ENCODE data around the gene CDC20.
"Not testable (repeated sequence)": the region's sequence is repeated elsewhere in the genome, so short reads cannot be mapped to it uniquely, and the experiment has no call there.

Gene CDC20

DNA sequence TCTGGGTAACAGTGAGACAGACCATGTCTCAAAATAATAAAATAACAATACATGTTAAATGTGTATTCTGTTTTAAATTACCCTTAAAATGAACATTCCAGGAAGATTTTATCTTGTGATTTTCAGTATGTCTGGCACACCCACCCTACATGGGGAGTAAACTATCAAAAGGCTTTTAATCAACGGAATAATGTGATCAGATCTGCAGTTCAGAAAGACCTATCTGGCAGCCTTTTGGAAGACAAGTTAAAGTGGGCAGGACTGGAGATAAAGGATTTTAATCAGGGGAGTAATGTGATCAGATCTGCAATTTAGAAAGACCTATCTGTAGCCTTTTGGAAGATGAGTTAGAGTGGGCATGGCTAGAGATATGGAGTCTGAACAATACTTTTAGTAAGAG lies 20.7 kb downstream of the CDC20 start:
- no peak overlapping the region for H3K4me3 ChIP-seq (ENCODE audit: low read depth, low read length)

DNA sequence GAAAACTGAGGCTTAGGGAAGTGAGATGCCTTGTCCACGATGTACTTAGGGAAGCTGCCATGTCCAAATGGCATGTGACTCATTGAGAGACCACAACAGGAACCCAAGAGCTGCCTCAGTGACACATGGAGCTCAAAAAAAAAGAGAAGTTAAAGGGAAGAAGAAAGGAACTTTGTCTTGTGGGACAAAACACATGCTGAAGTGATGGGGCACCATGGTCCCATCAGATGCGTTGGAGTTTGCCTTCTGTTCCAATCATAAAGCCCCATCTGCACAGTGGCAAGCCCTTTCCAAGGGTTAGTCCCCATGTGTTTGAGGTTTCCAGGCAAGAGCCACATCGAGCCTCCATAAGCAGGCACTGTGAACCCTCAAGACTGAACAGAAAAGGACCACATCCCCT lies 22.8 kb downstream of the CDC20 start:
- no peak overlapping the region for H3K4me3 ChIP-seq (ENCODE audit: low read depth, low read length)

DNA sequence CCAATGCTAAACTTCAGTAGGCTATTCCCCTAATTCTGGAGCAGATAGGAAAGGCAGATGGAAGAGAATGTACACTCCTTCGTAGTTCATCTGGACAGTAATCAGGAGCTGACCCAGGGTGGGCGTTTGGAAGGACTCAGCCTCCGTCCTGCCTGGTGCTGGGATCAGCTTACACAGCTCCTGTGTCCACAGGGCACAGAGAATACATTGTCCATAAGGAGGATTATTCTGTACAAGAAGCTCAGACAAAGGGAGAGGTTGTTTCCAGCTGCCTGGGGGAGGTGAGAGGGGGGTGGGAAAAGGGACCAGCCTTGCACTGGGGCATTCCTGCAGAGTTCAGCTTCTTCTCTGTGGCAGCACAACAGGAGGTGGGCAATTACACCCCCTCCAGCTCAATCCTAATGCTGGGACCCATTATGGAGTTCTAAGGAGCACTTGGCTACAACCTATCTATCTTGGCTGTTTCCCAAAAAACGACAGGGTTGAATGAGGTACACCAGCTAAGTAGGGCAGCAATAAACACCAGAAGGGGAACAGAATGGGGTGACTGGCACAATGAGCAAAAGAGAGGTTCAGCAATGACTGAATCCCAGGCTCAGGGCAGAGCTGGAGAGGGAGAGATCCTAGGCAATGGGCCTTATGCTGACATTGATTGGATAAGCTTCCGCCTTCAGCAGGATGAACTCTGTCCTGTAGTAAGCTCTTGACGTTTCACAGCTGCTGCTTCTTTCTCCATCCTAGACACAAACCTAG lies 23.4 kb downstream of the CDC20 start:
- no peak overlapping the region for H3K4me3 ChIP-seq (ENCODE audit: low read depth, low read length)

DNA sequence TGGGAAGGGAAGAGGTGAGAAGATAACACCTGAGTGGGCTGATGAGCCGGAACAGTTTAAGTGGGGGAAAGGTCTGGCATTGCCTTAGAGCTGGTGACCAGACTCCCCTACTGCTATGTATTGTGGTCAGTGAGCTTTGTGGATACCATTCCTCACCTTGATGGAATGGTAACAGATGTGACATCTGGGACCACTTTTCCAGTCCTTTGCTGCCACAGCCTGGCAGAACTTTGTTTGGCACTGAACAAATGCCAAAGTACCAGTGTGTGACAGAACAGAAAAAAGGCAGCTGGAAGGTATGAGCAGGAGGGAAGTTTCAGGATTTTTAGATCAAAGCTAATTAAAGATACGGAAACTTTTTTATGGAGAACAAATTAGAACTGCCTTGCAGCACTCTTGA lies 24.7 kb downstream of the CDC20 start:
- H3K4me3 ChIP-seq (ENCODE audit: low read depth, low read length): no peak overlapping the region

DNA sequence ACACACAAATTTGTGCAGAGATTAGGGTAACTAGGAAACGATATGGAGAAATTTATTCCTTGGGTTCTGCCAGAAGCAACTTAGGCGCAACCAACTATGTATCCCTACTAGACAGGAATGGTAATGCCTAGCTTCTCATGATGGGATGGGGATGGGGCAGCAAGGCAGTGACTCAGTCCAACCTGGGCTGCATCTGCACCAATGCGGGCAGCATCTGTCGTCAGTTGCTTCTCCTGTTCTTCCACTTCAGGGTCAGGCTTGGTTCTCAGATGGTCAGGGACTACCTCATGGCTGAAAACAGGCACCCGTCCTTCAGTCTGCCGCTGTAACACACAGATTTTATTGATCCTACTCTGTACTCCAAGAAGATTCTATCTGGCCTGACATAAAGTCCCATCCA lies 27.9 kb downstream of the CDC20 start:
- no peak overlapping the region for H3K4me3 ChIP-seq (ENCODE audit: low read depth, low read length)

DNA sequence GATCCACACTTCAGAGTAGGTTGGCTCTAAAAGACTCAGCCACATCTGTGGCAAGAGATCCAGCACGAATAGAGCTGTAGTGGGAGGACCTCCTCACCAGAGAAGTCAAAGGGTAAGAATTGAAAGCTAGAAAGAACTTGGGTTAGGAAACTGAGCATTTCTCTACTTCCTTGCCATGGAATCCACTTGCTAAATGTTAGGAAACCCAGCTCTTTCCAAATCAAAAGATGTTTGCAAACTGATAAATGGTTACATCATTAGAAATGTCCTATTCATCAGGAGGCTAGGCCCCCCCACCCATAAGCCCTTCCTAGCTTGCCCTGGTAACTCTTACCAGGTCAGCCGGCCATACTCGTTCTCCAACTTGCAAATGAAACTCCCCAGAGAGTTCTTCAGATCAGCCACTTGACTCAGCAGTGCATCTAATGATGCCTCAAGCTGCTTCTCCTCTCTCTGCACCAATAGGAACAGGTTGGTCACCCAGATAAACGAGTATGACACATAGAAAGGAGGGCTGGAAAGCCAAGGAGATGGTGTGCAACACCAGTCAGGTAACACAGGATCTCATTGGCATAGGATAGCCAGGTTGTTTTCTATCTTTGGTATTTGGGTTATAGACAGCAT lies 29.3 kb downstream of the CDC20 start:
- no peak overlapping the region for H3K4me3 ChIP-seq (ENCODE audit: low read depth, low read length)

DNA sequence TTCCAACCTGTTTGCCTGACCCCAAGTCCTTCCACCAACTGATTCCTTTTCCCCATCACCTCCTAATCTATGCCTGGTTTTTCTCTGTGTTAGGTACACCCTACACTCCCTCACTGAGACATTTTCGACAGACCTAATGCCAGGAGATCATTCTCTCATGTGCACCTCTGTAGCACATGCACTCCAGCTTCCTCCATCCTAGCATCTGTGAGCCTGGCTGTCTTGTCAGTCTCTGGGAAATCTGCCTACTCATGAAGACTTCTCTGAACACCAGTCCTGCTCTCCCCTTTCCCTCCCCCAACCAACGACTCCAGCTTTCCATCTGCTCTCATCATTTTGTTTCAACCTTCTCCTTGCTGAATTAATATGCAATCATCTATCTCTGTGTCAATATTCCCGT lies 29.8 kb downstream of the CDC20 start:
- peak overlapping the region; percentile 91 for H3K4me3 ChIP-seq (ENCODE audit: low read depth, low read length)

DNA sequence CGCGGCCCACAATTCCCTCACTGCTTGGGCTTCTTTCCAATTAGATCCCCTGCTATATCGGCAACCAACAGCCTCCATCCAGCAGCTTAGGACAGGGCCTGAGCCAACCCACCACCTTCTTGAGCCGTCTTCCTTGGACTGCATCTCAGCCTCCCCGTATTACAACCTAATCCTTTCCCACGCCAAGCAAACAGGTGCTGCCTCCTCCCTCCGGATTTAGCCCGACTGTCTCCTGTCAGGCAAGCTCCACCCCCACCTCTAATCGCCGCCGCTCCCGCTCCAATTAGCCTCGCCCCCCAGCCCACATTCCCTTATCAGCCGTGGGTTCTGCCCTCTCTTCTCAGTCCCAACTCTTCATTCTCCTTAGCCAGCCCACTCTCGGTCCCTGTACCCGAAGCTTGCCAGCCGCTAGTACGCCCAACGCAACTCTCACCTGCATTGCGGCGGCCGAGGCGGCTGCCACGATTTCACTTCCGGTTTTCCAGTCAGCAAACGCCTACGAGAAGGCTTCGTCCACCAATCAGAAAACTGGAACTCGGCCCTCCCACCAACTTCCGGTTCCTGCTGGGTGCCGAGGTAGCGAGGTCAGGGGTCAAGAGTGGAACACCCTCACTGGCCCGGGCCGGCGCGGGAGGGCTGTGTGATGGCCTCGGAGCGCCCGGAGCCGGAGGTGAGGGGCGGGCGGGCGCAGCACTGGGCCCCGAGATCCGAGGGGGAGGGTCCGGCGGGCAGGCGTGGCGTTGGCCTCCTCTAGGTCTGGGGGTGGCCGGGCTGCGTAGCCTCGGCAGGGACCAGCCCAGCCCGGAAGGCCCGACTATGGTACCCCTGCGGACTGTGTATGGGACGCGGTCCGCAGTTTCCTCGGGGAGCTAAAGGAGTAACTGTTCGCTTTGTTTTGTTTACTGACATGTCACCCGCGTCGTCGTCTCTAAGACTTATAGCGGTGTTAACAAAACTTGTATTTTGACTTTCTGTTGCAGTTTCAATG lies 30.8 kb downstream of the CDC20 start, which contains the start of the genes MED8 and SZT2:
Gene MED8, minus strand, starts transcription at position 475 of the 988 bp plus-strand sequence. Its CDS starts 36 bp downstream, at position 439.
Gene SZT2, plus strand, starts transcription at position 574 of the 988 bp plus-strand sequence. Its CDS starts 70 bp downstream, at position 644.
- peak within 1 kb of the TSS; percentile 91 for H3K4me3 ChIP-seq (ENCODE audit: low read depth, low read length)

DNA sequence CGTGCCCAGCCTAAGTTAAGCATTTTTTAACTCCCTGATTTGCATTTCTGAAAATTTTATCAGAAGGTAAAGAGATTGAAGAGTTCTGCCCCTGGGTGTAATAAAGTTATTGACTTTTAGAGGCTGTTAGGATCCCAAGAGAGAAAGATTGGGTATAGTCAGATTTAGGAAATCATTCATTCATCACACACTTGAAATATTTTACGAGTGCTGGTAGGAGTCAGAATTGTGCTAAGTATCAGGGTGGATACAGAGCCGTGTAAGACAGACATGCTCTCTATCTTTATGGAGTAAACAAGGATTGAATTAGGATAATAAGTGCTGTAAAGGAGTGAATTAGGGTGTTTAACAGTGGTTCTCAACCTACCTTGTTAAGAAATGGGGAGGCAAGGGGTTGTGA lies 33.9 kb downstream of the CDC20 start:
- H3K4me3 ChIP-seq (ENCODE audit: low read depth, low read length): no peak overlapping the region

DNA sequence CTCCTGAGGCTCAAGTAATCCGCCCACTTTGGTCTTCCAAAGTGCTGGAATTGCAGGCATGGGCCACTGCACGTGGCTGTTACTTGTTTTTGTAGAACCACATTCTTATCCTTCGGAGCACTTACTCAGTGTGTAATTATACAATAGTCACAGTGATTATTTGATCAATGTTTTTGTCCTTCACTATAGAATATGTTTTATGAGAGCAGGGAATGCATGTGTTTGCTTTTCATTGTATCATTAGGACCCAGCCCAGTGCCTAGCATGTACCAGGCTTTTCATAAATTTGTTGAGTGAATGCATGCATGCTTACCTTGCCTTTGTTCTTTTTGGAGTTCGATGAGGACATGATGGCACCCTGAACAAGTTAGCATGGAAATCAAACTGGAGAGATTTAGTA lies 36.7 kb downstream of the CDC20 start:
- no peak overlapping the region for H3K4me3 ChIP-seq (ENCODE audit: low read depth, low read length)

DNA sequence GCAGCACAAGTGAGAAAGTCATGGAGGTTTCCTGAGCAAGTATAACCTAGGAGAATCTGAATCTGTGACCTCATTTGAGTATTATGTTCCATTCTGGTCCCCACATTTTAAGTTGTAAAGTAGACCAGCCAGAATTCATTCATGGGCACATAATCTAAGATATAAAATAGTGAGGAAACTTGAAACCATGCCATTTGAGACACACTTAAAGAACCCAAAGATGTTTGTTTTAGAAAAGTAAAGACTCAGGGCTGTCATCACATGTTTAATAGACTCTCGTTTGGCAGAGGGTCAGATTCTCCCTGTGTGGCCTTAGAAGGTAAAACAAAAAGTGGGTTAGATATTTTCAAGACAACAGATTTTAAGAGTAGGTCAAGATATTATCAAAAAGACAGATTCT lies 37.3 kb downstream of the CDC20 start:
- no peak overlapping the region for H3K4me3 ChIP-seq (ENCODE audit: low read depth, low read length)

DNA sequence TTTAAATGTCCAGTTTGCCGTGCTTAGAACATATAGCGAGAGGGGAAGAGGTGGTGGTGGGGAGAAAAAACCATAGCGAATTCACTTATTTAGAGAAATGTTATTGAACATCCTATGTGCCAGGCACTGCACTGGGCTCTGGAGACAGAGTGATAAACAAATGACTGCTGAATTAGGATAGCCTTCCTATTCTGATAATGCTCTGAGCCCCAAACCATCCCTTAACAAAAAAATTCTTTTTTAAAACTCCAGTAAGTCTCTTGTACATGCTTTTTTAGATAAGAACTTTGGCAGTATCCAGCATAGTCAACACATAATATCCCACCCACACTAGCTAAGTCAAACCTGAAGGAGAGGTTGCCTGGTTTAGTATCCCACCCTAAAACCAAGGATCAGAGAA lies 39.4 kb downstream of the CDC20 start:
- H3K4me3 ChIP-seq (ENCODE audit: low read depth, low read length): no peak overlapping the region

DNA sequence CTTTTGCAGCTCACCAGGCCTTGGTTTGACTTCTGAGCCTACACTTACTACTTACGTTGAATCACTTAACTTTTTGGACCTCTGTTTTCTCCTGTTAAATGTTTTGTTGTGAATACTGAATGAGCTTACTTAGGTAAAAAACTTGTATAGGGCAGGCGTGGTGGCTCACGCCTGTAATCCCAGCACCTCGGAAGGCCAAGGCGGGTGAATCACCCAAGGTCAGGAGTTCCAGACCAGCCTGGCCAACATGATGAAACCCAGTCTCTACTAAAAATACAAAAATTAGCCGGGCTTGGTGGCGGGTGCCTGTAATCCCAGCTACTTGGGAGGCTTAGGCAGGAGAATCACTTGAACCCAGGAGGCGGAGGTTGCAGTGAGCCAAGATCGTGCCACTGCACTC lies 41.7 kb downstream of the CDC20 start:
- H3K4me3 ChIP-seq (ENCODE audit: low read depth, low read length): not testable (repeated sequence)

DNA sequence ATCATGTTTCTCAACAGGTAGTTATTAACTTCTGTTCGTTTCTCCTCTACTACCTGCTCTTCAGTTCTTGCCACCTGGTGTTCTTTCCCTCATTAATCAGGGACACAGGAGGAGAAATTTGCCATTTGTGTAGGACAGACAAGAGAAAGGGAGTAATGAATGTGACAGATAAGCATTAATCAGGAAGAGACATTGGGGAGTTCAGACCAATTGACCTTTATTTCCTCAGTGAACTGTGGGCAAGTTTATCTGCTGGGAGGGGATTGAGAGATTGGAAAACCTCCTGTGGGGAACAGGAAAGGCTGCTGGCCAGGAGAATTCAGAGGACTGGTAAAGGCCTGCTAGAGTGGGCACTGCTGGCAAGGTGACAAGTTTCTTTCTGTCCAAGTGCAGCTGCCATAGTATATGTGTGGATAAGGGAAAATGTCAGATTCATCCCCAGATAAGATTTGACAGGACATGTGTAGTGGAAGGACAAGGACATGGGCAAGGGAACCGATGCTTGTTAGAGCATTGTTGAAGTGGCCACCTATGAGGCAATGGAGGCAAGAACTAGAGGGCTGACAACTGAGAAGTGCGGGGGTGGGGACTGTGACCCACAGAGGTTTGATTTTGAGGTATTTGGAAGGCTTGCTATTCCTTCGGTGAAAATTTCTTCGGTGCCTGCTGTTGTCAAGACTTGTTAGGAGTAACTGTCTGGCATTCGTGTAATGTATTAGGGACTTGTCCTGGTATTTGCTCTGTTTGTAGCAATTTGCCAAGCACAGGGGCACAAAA lies 43.5 kb downstream of the CDC20 start:
- no peak overlapping the region for H3K4me3 ChIP-seq (ENCODE audit: low read depth, low read length)

DNA sequence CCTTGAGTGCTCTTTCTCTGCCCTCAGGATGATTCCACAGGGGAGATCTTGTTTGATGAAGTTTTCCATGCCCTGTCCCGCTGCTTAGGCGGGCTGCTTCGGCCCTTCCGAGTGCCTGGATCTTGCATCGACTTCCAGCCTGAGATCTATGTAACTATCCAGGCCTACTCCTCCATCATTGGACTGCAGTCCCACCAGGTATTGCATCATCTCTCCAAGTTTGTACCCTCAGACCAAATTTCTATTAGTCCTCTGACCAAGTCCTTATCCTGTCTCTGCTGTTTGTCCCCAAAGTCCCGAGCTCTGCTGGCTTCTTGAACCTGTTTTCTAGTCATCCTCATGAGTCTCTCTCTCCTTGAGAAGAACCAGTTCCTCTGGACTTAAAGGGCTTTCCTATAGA lies 45.6 kb downstream of the CDC20 start:
- H3K4me3 ChIP-seq (ENCODE audit: low read depth, low read length): no peak overlapping the region

DNA sequence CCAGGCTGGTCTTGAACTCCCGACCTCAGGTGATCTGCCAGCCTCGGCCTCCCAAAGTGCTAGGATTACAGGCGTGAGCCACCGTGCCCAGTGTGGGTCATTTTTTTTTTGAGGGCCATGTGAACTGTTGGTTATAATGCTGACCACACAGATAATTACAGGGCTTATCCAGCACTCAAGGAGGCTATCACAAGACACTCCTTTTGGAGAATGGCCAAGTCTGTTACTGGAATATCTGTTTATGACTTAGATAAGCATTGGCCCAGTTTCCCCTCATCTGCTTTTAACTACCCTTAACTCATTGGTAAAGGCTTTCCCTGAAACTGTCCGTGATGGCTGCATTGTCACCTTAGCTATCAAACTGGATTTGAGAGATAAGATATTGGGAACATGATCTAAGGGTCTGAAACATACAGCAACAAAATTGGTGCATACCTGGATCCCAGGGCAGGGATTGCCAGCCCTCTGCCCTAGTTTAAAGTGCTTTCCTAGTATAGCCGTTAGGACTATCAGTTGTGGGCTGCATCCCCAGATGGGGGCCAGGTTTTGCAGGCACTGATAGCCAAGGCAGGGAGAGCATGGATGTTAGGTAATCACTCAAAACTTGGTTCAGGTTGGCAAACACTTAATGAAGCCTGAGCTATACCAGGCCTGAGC lies 46.6 kb downstream of the CDC20 start:
- no peak overlapping the region for H3K4me3 ChIP-seq (ENCODE audit: low read depth, low read length)

DNA sequence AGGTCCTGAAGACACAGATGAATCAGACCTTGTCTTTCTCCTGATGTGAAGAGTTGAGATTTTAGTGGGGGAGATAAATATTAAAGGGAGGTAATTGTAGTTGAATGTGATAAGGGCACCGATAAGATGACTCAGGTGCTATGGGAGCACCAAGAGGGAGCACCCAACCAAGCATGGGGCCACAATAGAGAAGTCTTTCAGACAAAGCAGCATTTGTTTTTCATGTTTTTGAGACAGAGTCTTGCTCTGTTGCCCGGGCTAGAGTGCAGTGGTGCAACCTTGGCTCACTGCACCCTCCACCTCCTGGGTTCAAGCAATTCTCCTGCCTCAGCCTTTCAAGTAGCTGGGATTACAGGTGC lies 47.1 kb downstream of the CDC20 start:
- no peak overlapping the region for H3K4me3 ChIP-seq (ENCODE audit: low read depth, low read length)

DNA sequence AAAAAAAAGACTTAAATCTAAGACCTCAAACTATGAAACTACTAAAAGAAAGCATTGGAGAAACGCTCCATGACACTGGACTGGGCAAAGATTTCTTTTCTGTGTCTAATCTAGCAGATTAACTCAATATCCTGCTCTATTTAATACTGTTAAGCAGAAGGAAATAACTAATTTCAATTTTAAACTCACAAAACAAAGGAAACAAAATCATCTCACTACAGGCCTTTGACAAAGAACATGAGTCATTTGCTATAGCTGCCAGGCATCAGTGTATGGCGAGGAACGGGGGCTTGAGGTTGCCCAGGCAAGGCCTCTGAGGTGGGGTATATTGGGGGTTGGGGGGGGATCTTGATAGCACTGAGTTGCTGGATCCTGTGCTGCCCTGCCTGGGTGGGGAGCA lies 51.8 kb downstream of the CDC20 start:
- no peak overlapping the region for H3K4me3 ChIP-seq (ENCODE audit: low read depth, low read length)
